GM18870 (cell line): ENCODE measurements around the gene LRRC27.
A peak's percentile ranks its signal among the peaks of the same experiment; 100 is the strongest.

Experiments
- ATAC-seq: cut with Tn5 transposase; IDR thresholded peaks from one replicate; pipeline ENCODE4 v1.9.1; 2021; ENCODE audit warnings: moderate library complexity; ENCODE audit not compliant: unreplicated experiment

LRRC27 gene

GRCh38 chr10:132300582-132300981 is 31.4 kb upstream of the LRRC27 start:
- no peak for ATAC-seq

GRCh38 chr10:132301371-132302330 is 30.3 kb upstream of the LRRC27 start:
- ATAC-seq = no peak

- ATAC-seq = no peak
Measured at GRCh38 chr10:132302421-132303310, 29.3 kb upstream of the LRRC27 start.

GRCh38 chr10:132303361-132304115 is 28.5 kb upstream of the LRRC27 start:
- no peak for ATAC-seq

GRCh38 chr10:132304756-132305509 is 27.1 kb upstream of the LRRC27 start:
- no peak for ATAC-seq

- ATAC-seq = no peak
Measured at GRCh38 chr10:132305654-132306342, 26.2 kb upstream of the LRRC27 start.

GRCh38 chr10:132306343-132306685 is 25.7 kb upstream of the LRRC27 start:
- ATAC-seq = no peak

GRCh38 chr10:132306864-132307751 is 24.9 kb upstream of the LRRC27 start:
- peak; percentile 32 for ATAC-seq

- ATAC-seq = peak; percentile 49
Measured at GRCh38 chr10:132307823-132308586, 24.0 kb upstream of the LRRC27 start, which contains the start of gene STK32C. Gene STK32C (minus strand): TSS chr10:132307950. CDS start chr10:132307833, 117 bp downstream.

- ATAC-seq = no peak
Measured at GRCh38 chr10:132308587-132309470, 23.2 kb upstream of the LRRC27 start.

GRCh38 chr10:132309471-132309865 is 22.5 kb upstream of the LRRC27 start:
- no peak for ATAC-seq

GRCh38 chr10:132309879-132310591 is 22.0 kb upstream of the LRRC27 start:
- ATAC-seq = no peak

GRCh38 chr10:132310701-132311337 is 21.2 kb upstream of the LRRC27 start:
- ATAC-seq = no peak

- no peak for ATAC-seq
Measured at GRCh38 chr10:132311338-132311939, 20.6 kb upstream of the LRRC27 start.

- ATAC-seq = no peak
Measured at GRCh38 chr10:132313305-132313704, 18.7 kb upstream of the LRRC27 start.
